Measurements from ENCODE around the gene NPR2. TPM values are rescaled to one million over a fixed set of nuclear protein-coding genes. Genes with fewer than 3 reads are reported as not detected.
A peak's percentile ranks its signal among the peaks of the same experiment; 100 is the strongest.

The NPR2 gene
- total RNA-seq = 10 to 100 TPM; 10.8 to 11.1 TPM

- CTCF ChIA-PET = no interaction called here
- H3K4me1 Mint-ChIP-seq (ENCODE audit: low read depth) = peaks cover 17% of the 10 kb centered on the region
- DNase-seq (no peak), ATAC-seq (no peak)
- POLR2A ChIA-PET = no interaction called here
- H3K9me3 Mint-ChIP-seq (ENCODE audit: insufficient read depth) = no peaks in the 10 kb centered on the region
- H3K27me3 Mint-ChIP-seq (ENCODE audit: low read depth) = no peaks in the 10 kb centered on the region
- H3K4me3 Mint-ChIP-seq = no peak within 1 kb of the TSS
- H3K36me3 Mint-ChIP-seq (ENCODE audit: low read depth) = peaks cover 10% of the 10 kb centered on the region
- no peak within 1 kb of the TSS for H3K27ac Mint-ChIP-seq
Observed at GRCh38 chr9:35791297-35791921, at the start of gene NPR2. TSS of gene NPR2 (plus strand) at chr9:35791591. CDS start at chr9:35792409, 818 bp downstream.

- Mint-ChIP-seq H3K27me3 (ENCODE audit: low read depth) (no peaks in the 10 kb centered on the region), H3K36me3 (ENCODE audit: low read depth) (peaks cover 62% of the 10 kb centered on the region), H3K4me3 (no peak overlapping the region), H3K4me1 (ENCODE audit: low read depth) (peaks cover 35% of the 10 kb centered on the region), H3K27ac (peak overlapping the region; percentile 63), H3K9me3 (ENCODE audit: insufficient read depth) (no peaks in the 10 kb centered on the region)
- ChIA-PET CTCF (interaction anchor here (0.9 to 1.8 kb wide), 4 partner anchors 10 to 15 kb away, joined by 3 to 6 read pairs (median 4); partner anchors contain the start of genes CREB3 and TLN1), POLR2A (no interaction called here)
- DNase-seq (peak; percentile 50), ATAC-seq (peak; percentile 78)
Observed at GRCh38 chr9:35741740-35742139, 49.7 kb upstream of the NPR2 start.

- H3K4me1 Mint-ChIP-seq (ENCODE audit: low read depth) = peaks cover 47% of the 10 kb centered on the region
- DNase-seq = no peak
- no peak for ATAC-seq
- ChIA-PET POLR2A (no interaction called here), CTCF (interaction anchor here (0.6 to 8.1 kb wide), 5 partner anchors 13 to 83 kb away, joined by 3 to 118 read pairs (median 6); partner anchors contain the start of genes CREB3 and TLN1)
- H3K4me3 Mint-ChIP-seq = no peak overlapping the region
- no peak overlapping the region for H3K27ac Mint-ChIP-seq
- no peaks in the 10 kb centered on the region for H3K9me3 Mint-ChIP-seq (ENCODE audit: insufficient read depth)
- peaks cover 51% of the 10 kb centered on the region for H3K36me3 Mint-ChIP-seq (ENCODE audit: low read depth)
- no peaks in the 10 kb centered on the region for H3K27me3 Mint-ChIP-seq (ENCODE audit: low read depth)
Observed at GRCh38 chr9:35743452-35743851, 47.9 kb upstream of the NPR2 start.

GRCh38 chr9:35743880-35744518 lies 47.4 kb upstream of the NPR2 start:
- ATAC-seq = no peak
- CTCF ChIA-PET = interaction anchor here (0.6 to 8.1 kb wide), 7 partner anchors 7 to 82 kb away, joined by 3 to 118 read pairs (median 6); partner anchors contain the start of genes CREB3 and TLN1
- POLR2A ChIA-PET = no interaction called here
- Mint-ChIP-seq H3K36me3 (ENCODE audit: low read depth) (peaks cover 46% of the 10 kb centered on the region), H3K4me3 (no peak overlapping the region), H3K27ac (no peak overlapping the region), H3K9me3 (ENCODE audit: insufficient read depth) (no peaks in the 10 kb centered on the region), H3K27me3 (ENCODE audit: low read depth) (no peaks in the 10 kb centered on the region), H3K4me1 (ENCODE audit: low read depth) (peaks cover 47% of the 10 kb centered on the region)
- no peak for DNase-seq

GRCh38 chr9:35745569-35745968 lies 45.8 kb upstream of the NPR2 start:
- ChIA-PET POLR2A (interaction anchor here (0.8 kb wide), 1 partner anchor 12 kb away, joined by 3 read pairs; no protein-coding TSS in a partner anchor), CTCF (interaction anchor here (1.3 to 8.1 kb wide), 5 partner anchors 8 to 88 kb away, joined by 3 to 118 read pairs (median 21); partner anchors contain the start of genes CCDC107, CREB3, RMRP and TLN1)
- peak overlapping the region; percentile 8 for H3K4me3 Mint-ChIP-seq
- no peaks in the 10 kb centered on the region for H3K27me3 Mint-ChIP-seq (ENCODE audit: low read depth)
- H3K4me1 Mint-ChIP-seq (ENCODE audit: low read depth) = peaks cover 57% of the 10 kb centered on the region
- DNase-seq (no peak), ATAC-seq (no peak)
- H3K27ac Mint-ChIP-seq = no peak overlapping the region
- H3K9me3 Mint-ChIP-seq (ENCODE audit: insufficient read depth) = no peaks in the 10 kb centered on the region
- peaks cover 36% of the 10 kb centered on the region for H3K36me3 Mint-ChIP-seq (ENCODE audit: low read depth)

GRCh38 chr9:35746583-35746982 lies 44.8 kb upstream of the NPR2 start:
- ChIA-PET POLR2A (no interaction called here), CTCF (interaction anchor here (1.3 to 8.1 kb wide), 6 partner anchors 9 to 135 kb away, joined by 3 to 118 read pairs (median 16); partner anchors contain the start of genes CCDC107, CREB3, RMRP and TLN1)
- Mint-ChIP-seq H3K9me3 (ENCODE audit: insufficient read depth) (no peaks in the 10 kb centered on the region), H3K4me3 (peak overlapping the region; percentile 87), H3K36me3 (ENCODE audit: low read depth) (peaks cover 39% of the 10 kb centered on the region), H3K27me3 (ENCODE audit: low read depth) (no peaks in the 10 kb centered on the region), H3K4me1 (ENCODE audit: low read depth) (peaks cover 57% of the 10 kb centered on the region), H3K27ac (no peak overlapping the region)
- ATAC-seq (no peak), DNase-seq (no peak)

- CTCF ChIA-PET = interaction anchor here (0.6 to 8.1 kb wide), 22 partner anchors 8 to 145 kb away, joined by 3 to 118 read pairs (median 5); partner anchors contain the start of genes ARHGEF39, CCDC107, CREB3 and RMRP
- Mint-ChIP-seq H3K4me3 (peak overlapping the region; percentile 87), H3K4me1 (ENCODE audit: low read depth) (peaks cover 41% of the 10 kb centered on the region), H3K9me3 (ENCODE audit: insufficient read depth) (no peaks in the 10 kb centered on the region), H3K27ac (peak overlapping the region; percentile 77), H3K27me3 (ENCODE audit: low read depth) (no peaks in the 10 kb centered on the region), H3K36me3 (ENCODE audit: low read depth) (peaks cover 36% of the 10 kb centered on the region)
- POLR2A ChIA-PET = interaction anchor here (0.9 to 3.3 kb wide), 10 partner anchors 8 to 129 kb away, joined by 3 to 37 read pairs (median 5); partner anchors contain the start of genes ARHGEF39, CREB3, SPAG8 and TLN1
- DNase-seq (peak; percentile 43), ATAC-seq (peak; percentile 7)
Observed at GRCh38 chr9:35748242-35748857, 43.0 kb upstream of the NPR2 start.

GRCh38 chr9:35748858-35749514 lies 42.4 kb upstream of the NPR2 start, which contains the start of the genes GBA2 and RGP1:
TSS of gene GBA2 (minus strand) at chr9:35749228. CDS start at chr9:35748704, 524 bp downstream.
TSS of gene RGP1 (plus strand) at chr9:35749287. CDS start at chr9:35749756, 469 bp downstream.
- H3K27ac Mint-ChIP-seq = peak within 1 kb of the TSS; percentile 87
- peak within 1 kb of the TSS; percentile 90 for H3K4me3 Mint-ChIP-seq
- H3K9me3 Mint-ChIP-seq (ENCODE audit: insufficient read depth) = no peaks in the 10 kb centered on the region
- ChIA-PET CTCF (interaction anchor here (0.6 to 8.1 kb wide), 24 partner anchors 8 to 721 kb away, joined by 3 to 118 read pairs (median 5); partner anchors contain the start of genes ARHGEF39, CCDC107, CREB3 and RMRP), POLR2A (interaction anchor here (0.8 to 3.3 kb wide), 12 partner anchors 8 to 136 kb away, joined by 3 to 37 read pairs (median 6); partner anchors contain the start of genes CCDC107, CREB3, HINT2 and RMRP)
- peaks cover 35% of the 10 kb centered on the region for H3K36me3 Mint-ChIP-seq (ENCODE audit: low read depth)
- H3K27me3 Mint-ChIP-seq (ENCODE audit: low read depth) = no peaks in the 10 kb centered on the region
- ATAC-seq (peak; percentile 83), DNase-seq (peak; percentile 78)
- H3K4me1 Mint-ChIP-seq (ENCODE audit: low read depth) = peaks cover 39% of the 10 kb centered on the region

- POLR2A ChIA-PET = interaction anchor here (0.6 to 3.3 kb wide), 11 partner anchors 9 to 647 kb away, joined by 3 to 37 read pairs (median 5); partner anchors contain the start of genes CCDC107, CREB3, HINT2 and RMRP
Observed at GRCh38 chr9:35749515-35750255, 41.7 kb upstream of the NPR2 start.

GRCh38 chr9:35750256-35750531 lies 41.2 kb upstream of the NPR2 start:
- Mint-ChIP-seq H3K27ac (peak overlapping the region; percentile 87), H3K4me3 (peak overlapping the region; percentile 90), H3K9me3 (ENCODE audit: insufficient read depth) (no peaks in the 10 kb centered on the region), H3K4me1 (ENCODE audit: low read depth) (peaks cover 37% of the 10 kb centered on the region), H3K27me3 (ENCODE audit: low read depth) (no peaks in the 10 kb centered on the region), H3K36me3 (ENCODE audit: low read depth) (peaks cover 28% of the 10 kb centered on the region)
- ChIA-PET POLR2A (interaction anchor here (0.6 to 3.3 kb wide), 3 partner anchors 18 to 647 kb away, joined by 3 to 37 read pairs (median 6); partner anchors contain the start of genes CREB3, HINT2 and TLN1), CTCF (interaction anchor here (0.8 to 8.1 kb wide), 14 partner anchors 8 to 722 kb away, joined by 3 to 118 read pairs (median 6); partner anchors contain the start of genes CCDC107, CREB3, RMRP and SPAG8)
- DNase-seq (no peak), ATAC-seq (no peak)

More at GRCh38 chr9:35749515-35750255, 41.7 kb upstream of the NPR2 start:
- peaks cover 29% of the 10 kb centered on the region for H3K36me3 Mint-ChIP-seq (ENCODE audit: low read depth)
- peak overlapping the region; percentile 90 for H3K4me3 Mint-ChIP-seq
- DNase-seq (peak; percentile 75), ATAC-seq (peak; percentile 59)
- CTCF ChIA-PET = interaction anchor here (0.8 to 8.1 kb wide), 15 partner anchors 9 to 722 kb away, joined by 3 to 118 read pairs (median 6); partner anchors contain the start of genes CCDC107, CREB3, RMRP and SPAG8
- H3K9me3 Mint-ChIP-seq (ENCODE audit: insufficient read depth) = no peaks in the 10 kb centered on the region
- H3K27ac Mint-ChIP-seq = peak overlapping the region; percentile 87
- H3K27me3 Mint-ChIP-seq (ENCODE audit: low read depth) = no peaks in the 10 kb centered on the region
- peaks cover 38% of the 10 kb centered on the region for H3K4me1 Mint-ChIP-seq (ENCODE audit: low read depth)
